Measurements from ENCODE around the gene TRIM9.
A peak's percentile ranks its signal among the peaks of the same experiment; 100 is the strongest.

Gene TRIM9

GRCh38 chr14:51041883-51042282 lies 53.0 kb downstream of the TRIM9 start:
- no peaks in the 10 kb centered on the region for H3K9me3 Mint-ChIP-seq
- no peaks in the 10 kb centered on the region for H3K36me3 Mint-ChIP-seq
- no peak overlapping the region for H3K27ac Mint-ChIP-seq
- H3K4me3 Mint-ChIP-seq, result no peak overlapping the region
- no peaks in the 10 kb centered on the region for H3K4me1 Mint-ChIP-seq
- DNase-seq (ENCODE audit: low spot score in 2 of 2) (no peak), ATAC-seq (no peak)

- Mint-ChIP-seq H3K4me1 (no peaks in the 10 kb centered on the region), H3K4me3 (no peak overlapping the region), H3K9me3 (no peaks in the 10 kb centered on the region), H3K27ac (no peak overlapping the region), H3K36me3 (no peaks in the 10 kb centered on the region)
- no peak for ATAC-seq
- DNase-seq (ENCODE audit: low spot score in 2 of 2), result no peak
These were observed 53.8 kb downstream of the TRIM9 start for GRCh38 chr14:51041108-51041531.

DNA sequence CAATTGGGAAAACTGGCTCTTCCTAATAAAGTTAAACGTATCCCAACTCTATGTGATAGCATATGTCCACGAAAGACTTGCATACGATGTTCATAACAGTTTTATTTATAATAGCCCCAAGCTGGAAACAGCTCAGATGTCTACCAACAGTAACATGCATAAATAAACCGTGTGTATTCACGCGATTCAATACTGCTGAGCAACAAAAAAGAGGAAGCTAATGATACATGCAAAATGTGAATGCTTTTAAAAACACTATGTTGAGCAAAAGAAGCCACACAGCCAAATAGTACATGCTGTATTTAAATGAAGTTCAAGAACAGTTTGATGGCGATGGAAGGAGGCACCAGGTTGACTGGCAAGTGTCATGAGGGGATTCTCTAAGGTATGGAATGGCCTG lies 55.7 kb downstream of the TRIM9 start:
- Mint-ChIP-seq H3K9me3 (no peaks in the 10 kb centered on the region), H3K4me3 (no peak overlapping the region), H3K4me1 (no peaks in the 10 kb centered on the region), H3K27ac (no peak overlapping the region), H3K36me3 (no peaks in the 10 kb centered on the region)
- no peak for ATAC-seq
- DNase-seq (ENCODE audit: low spot score in 2 of 2), result no peak

DNA sequence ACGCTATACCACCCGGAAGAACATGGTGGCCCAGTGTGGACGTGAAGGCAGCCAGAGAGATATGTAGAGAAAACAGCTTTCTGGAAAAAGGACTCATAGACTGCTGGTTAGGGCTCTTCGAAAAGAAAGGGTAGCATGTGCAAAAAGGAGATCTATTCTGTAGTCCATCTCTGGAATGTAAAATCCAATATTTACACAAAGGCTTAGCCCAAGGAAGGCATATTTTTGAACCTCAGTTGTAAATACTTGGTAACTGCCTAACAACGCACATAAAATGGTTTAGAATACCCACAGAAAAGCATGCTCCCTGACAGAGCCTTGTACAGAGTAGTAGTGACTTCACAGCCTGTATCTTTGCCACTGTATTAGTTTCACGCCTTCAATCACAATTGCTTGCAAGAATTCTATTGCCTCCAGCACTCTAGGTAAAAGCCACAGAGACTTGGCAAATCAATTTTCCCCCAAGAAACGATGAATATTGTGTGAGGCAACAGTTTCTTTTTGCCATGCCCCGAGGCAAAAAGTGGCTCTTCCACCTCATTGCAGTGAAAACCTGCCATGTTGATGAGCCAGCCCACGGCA lies 59.2 kb downstream of the TRIM9 start:
- no peak for DNase-seq (ENCODE audit: low spot score in 2 of 2)
- Mint-ChIP-seq H3K27ac (no peak overlapping the region), H3K4me3 (no peak overlapping the region), H3K36me3 (no peaks in the 10 kb centered on the region), H3K4me1 (no peaks in the 10 kb centered on the region), H3K9me3 (no peaks in the 10 kb centered on the region)
- no peak for ATAC-seq

DNA sequence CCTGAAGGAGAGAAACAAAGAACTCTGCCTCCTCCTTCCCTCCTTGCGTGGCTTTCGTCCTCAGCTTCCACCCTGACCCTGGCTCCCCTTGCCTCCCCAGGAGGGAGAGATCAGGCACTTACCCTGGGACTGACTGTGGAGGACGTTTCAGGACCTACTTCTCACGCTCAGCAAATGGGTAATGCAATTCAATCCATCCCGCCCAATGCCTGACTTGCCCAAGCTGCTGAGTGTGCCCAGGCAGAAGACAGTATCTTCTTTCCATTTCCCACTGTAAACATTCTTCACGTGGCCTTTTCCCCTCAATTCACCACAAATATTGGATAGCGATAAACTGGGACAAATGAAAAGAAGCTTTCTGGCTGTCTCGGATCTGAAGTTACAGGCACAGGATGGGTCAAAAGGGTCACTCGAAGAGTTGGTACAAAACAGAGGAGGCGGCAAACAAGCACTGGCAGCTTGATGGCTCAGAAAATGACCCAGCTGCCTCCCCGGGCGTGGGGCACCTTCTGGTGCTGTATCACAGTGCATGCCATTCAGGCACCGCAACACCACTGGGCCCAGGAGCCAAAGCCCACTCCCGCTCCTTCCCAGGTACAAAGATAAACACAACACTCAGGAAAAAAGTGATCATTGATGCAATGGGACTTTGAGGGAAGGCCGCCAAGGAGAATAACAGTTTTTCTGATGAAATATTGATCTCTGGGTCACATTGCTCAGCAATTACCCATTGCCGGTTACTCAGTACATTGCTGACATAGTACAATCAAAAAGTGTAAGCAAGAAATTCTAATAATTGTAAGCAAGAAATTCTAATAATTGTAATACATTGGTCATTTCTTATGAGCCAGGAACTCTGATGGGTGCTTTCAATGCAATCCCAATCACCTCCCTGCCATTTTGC lies 65.8 kb downstream of the TRIM9 start:
- Mint-ChIP-seq H3K9me3 (no peaks in the 10 kb centered on the region), H3K4me3 (no peak overlapping the region), H3K4me1 (no peaks in the 10 kb centered on the region), H3K36me3 (no peaks in the 10 kb centered on the region), H3K27ac (no peak overlapping the region)
- ATAC-seq, result no peak
- DNase-seq (ENCODE audit: low spot score in 2 of 2), result no peak

GRCh38 chr14:51028361-51028760 lies 66.5 kb downstream of the TRIM9 start:
- Mint-ChIP-seq H3K36me3 (no peaks in the 10 kb centered on the region), H3K4me3 (no peak overlapping the region), H3K27ac (no peak overlapping the region), H3K9me3 (no peaks in the 10 kb centered on the region), H3K4me1 (no peaks in the 10 kb centered on the region)
- DNase-seq (ENCODE audit: low spot score in 2 of 2) (no peak), ATAC-seq (no peak)

DNA sequence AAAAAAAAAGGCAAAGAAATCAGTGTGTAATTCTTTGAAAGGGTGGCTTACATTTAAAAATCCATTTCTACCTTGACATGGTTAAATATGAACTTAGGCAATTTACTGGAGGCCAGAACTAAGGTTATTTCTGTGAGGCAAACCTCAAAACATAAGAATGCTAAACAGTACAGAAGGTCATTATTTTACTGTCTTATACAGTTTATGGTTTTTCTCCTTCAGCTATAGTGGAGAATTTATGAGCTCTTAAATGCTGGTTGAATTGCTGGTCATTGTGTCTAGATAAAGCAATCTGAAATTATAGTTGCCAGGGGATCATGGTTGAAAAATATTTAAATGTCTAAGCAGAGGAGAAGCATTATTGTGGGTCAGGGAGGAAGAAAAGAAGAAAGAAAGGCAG lies 70.5 kb downstream of the TRIM9 start:
- Mint-ChIP-seq H3K36me3 (no peaks in the 10 kb centered on the region), H3K4me1 (no peaks in the 10 kb centered on the region), H3K4me3 (no peak overlapping the region), H3K27ac (no peak overlapping the region), H3K9me3 (no peaks in the 10 kb centered on the region)
- DNase-seq (ENCODE audit: low spot score in 2 of 2) (no peak), ATAC-seq (no peak)

GRCh38 chr14:51023964-51024363 lies 70.9 kb downstream of the TRIM9 start:
- no peak for DNase-seq (ENCODE audit: low spot score in 2 of 2)
- no peak for ATAC-seq
- H3K36me3 Mint-ChIP-seq, result no peaks in the 10 kb centered on the region
- H3K4me1 Mint-ChIP-seq, result no peaks in the 10 kb centered on the region
- H3K9me3 Mint-ChIP-seq, result no peaks in the 10 kb centered on the region
- no peak overlapping the region for H3K4me3 Mint-ChIP-seq
- H3K27ac Mint-ChIP-seq, result no peak overlapping the region

DNA sequence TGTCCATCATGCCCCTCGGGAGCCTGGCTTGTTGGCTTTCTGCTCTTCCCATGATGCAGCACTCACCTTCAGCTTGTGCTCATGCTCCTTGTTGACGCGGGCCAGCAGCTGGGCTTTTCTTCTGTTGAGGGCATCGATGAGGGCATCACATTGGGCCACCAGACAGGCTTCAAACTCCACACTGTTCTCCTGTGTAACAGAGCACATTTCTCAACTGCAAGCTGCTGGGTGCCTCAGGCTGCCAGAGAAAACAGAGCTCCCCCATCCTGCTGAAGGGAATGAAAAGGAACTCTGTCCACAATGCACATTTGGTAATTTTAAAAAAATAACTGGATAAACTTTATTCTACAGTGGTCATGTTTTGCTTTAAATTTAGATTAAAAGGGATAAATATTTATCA lies 72.1 kb downstream of the TRIM9 start:
- Mint-ChIP-seq H3K27ac (no peak overlapping the region), H3K36me3 (no peaks in the 10 kb centered on the region), H3K4me1 (no peaks in the 10 kb centered on the region), H3K9me3 (no peaks in the 10 kb centered on the region), H3K4me3 (no peak overlapping the region)
- no peak for ATAC-seq
- no peak for DNase-seq (ENCODE audit: low spot score in 2 of 2)

GRCh38 chr14:51020024-51020710 lies 74.7 kb downstream of the TRIM9 start:
- Mint-ChIP-seq H3K4me3 (no peak overlapping the region), H3K4me1 (no peaks in the 10 kb centered on the region), H3K9me3 (no peaks in the 10 kb centered on the region), H3K27ac (no peak overlapping the region), H3K36me3 (no peaks in the 10 kb centered on the region)
- ATAC-seq, result peak; percentile 21
- DNase-seq (ENCODE audit: low spot score in 2 of 2), result no peak

DNA sequence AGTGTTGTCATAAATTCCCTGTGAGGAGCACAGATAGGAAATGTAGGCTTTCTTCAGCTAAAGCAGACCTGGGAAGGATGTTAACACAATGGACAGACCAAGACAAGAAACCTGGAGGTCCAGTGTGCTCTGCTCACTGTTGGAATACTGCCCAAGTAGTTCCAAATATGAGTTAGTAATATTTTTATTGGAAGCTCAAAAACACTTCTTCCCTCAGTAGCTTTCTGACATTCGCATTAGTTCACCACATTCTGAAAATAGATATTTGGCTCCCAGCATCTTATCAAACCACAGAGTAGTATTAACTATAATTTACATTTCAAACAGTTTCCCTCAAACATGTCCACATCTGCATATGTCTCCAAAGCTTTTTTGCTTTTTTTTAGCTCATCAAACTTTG lies 75.8 kb downstream of the TRIM9 start:
- ATAC-seq (no peak), DNase-seq (ENCODE audit: low spot score in 2 of 2) (no peak)
- Mint-ChIP-seq H3K4me1 (no peaks in the 10 kb centered on the region), H3K9me3 (no peaks in the 10 kb centered on the region), H3K36me3 (no peaks in the 10 kb centered on the region), H3K4me3 (no peak overlapping the region), H3K27ac (no peak overlapping the region)

DNA sequence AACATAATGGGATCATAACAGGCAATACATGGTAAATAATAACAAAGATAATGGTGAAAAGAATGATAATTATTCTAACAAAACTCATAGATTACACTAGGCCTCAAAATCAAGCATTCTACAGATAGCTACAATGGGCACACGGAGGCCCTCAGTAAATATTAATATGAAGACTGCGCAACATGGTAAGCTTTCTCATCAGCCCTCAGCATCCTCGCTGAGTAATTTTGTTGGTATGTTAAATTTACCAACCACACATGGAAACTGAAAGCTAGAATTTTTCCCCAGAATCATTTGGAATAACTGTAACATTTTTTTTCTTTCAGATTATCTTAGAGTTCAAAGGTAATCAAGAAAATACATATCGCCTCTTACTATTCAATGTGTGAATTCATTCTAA lies 76.4 kb downstream of the TRIM9 start:
- H3K4me3 Mint-ChIP-seq, result no peak overlapping the region
- DNase-seq (ENCODE audit: low spot score in 2 of 2) (no peak), ATAC-seq (no peak)
- no peaks in the 10 kb centered on the region for H3K9me3 Mint-ChIP-seq
- no peaks in the 10 kb centered on the region for H3K36me3 Mint-ChIP-seq
- no peak overlapping the region for H3K27ac Mint-ChIP-seq
- H3K4me1 Mint-ChIP-seq, result no peaks in the 10 kb centered on the region

DNA sequence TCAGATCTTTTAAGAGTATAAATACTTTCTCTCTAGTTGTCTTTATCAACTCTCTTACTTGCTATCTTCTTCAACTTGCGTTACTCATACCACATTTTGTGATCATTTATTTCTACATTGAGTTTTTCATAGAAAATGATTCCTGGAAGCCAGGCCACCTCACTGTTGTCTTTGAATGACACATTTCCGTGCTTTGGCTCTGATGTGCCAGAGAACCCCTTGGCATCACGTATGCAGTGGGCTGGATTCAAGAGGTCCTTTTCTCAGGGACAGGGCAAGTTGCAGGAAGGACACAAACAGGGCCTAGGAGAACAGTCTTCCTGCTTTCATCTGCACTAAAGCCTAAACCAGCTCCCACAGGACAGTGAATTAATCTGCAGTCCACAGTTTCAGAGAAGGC lies 80.3 kb downstream of the TRIM9 start:
- Mint-ChIP-seq H3K4me3 (no peak overlapping the region), H3K27ac (no peak overlapping the region), H3K36me3 (no peaks in the 10 kb centered on the region), H3K9me3 (no peaks in the 10 kb centered on the region), H3K4me1 (no peaks in the 10 kb centered on the region)
- DNase-seq (ENCODE audit: low spot score in 2 of 2), result no peak
- ATAC-seq, result no peak

DNA sequence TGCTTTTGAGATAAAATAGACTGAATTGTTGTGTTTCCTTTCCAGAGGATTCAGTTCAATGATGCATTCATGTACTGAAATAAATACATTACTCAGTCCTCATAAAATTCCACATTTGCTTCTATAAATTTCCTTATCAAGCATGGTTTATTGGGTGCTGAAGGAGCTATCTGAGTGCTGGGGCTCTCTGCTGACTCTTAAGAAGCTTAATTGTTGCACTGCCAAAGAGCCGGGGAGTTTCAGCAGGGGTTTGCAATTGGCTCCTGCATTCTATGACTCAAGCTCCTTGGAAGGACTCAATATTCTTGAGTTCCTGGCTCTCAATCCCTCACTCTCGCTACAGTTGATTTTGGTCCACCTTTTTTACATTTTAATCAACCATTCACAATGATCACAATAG lies 80.8 kb downstream of the TRIM9 start:
- no peaks in the 10 kb centered on the region for H3K9me3 Mint-ChIP-seq
- no peaks in the 10 kb centered on the region for H3K36me3 Mint-ChIP-seq
- ATAC-seq, result no peak
- no peak overlapping the region for H3K4me3 Mint-ChIP-seq
- no peaks in the 10 kb centered on the region for H3K4me1 Mint-ChIP-seq
- DNase-seq (ENCODE audit: low spot score in 2 of 2), result no peak
- no peak overlapping the region for H3K27ac Mint-ChIP-seq

- DNase-seq (ENCODE audit: low spot score in 2 of 2) (no peak), ATAC-seq (no peak)
- Mint-ChIP-seq H3K27ac (no peak overlapping the region), H3K4me1 (no peaks in the 10 kb centered on the region), H3K9me3 (no peaks in the 10 kb centered on the region), H3K4me3 (no peak overlapping the region), H3K36me3 (no peaks in the 10 kb centered on the region)
These were observed 82.8 kb downstream of the TRIM9 start for GRCh38 chr14:51012055-51012454.

DNA sequence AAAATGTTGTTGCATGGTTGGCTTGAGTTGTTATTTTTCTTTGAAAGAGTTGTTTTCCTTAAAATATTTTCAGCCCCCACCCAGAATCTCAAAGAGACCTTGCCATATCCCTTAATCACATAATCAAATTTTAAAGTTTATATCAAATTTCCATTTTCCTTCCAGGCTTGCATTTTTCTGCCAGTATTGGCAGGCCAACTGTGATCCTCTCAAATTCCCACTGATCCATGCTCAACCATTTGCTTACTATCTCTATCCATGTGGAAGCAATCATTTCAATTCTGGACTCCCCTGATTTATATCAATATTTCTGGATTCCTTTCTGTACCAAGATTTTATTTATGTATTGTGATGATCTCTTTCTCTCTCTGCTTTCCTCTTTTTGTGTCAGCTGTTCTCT lies 86.5 kb downstream of the TRIM9 start:
- H3K9me3 Mint-ChIP-seq, result no peaks in the 10 kb centered on the region
- no peaks in the 10 kb centered on the region for H3K36me3 Mint-ChIP-seq

More for the DNA sequence above, 86.5 kb downstream of the TRIM9 start:
- no peak overlapping the region for H3K4me3 Mint-ChIP-seq
- DNase-seq (ENCODE audit: low spot score in 2 of 2) (no peak), ATAC-seq (no peak)
- no peaks in the 10 kb centered on the region for H3K4me1 Mint-ChIP-seq
- H3K27ac Mint-ChIP-seq, result no peak overlapping the region
